Spleen (tissue), 7 donors: ENCODE measurements around the gene DOCK1.

ENCODE experiments used
- CTCF ChIP-seq, 11 experiments: fragments of 200-600 bp in 7 of 11; fragments of 450-650 bp in 4 of 11; sonication (generic) in 4 of 11; IDR thresholded peaks in 8 of 11; conservative IDR thresholded peaks in 3 of 11; 1 replicate in 7 of 11; 2 replicates in 4 of 11; pipeline versions ENCODE4 v1.4.0 to v1.8.0; 2016 to 2021; ENCODE audit warnings: antibody characterized with exemption in 11 of 11, inconsistent platforms in 4 of 11, mild to moderate bottlenecking in 1 of 11
- POLR2AphosphoS5 ChIP-seq, 3 donors: sonication (generic); formaldehyde crosslinking; IDR thresholded peaks; one replicate each; pipeline ENCODE4 v1.5.1; 2017; ENCODE audit warnings: antibody characterized with exemption in 3 of 3
- donor health status: DM: no; HTN: no; CAD: no; lungs with moderate emphysema.
- donor health status: DM: no; HTN: no; CAD: no.
- donor health status: DM: no; HTN: no; CAD: no.

DNA sequence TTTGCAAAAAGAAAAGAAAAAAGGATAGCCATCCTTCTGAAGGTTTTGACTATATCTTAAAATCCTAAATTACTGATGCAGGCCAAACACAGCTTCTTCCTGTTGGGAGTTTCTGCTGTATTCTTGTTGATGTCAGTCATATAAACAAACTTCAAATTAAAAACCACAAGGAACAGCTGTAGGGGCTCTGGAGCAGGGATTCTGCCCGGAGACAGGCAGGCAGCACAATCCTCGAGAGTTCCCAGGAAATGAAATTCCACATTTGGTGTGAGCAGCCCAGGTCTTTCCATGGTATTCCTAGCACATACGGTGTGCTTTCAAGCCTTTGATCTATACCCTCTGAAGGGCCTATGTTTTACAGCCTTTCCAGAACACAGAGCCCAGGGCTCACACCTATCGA is 248.0 kb downstream of the DOCK1 start:
- no peak for TF ChIP-seq POLR2AphosphoS5 (IDR thresholded peaks at IDR 0.05)
- no peak for TF ChIP-seq CTCF (IDR thresholded peaks at IDR 0.05 in 8 of 11, conservative IDR thresholded peaks at IDR 0.05 in 3 of 11)
